ENCODE results near the gene PEX13. TPM values are rescaled to one million over a fixed set of nuclear protein-coding genes. Genes with fewer than 3 reads are reported as not detected.
"Not testable (repeated sequence)": the region's sequence is repeated elsewhere in the genome, so short reads cannot be mapped to it uniquely, and the experiment has no call there.

The PEX13 gene
- total and polyA plus RNA-seq, 10 of the 15 experiments (the other 5 are each of a cell fraction or from before 2014, with no cell fraction given): 2.6 to 27.6 (median 17.8) TPM

DNA sequence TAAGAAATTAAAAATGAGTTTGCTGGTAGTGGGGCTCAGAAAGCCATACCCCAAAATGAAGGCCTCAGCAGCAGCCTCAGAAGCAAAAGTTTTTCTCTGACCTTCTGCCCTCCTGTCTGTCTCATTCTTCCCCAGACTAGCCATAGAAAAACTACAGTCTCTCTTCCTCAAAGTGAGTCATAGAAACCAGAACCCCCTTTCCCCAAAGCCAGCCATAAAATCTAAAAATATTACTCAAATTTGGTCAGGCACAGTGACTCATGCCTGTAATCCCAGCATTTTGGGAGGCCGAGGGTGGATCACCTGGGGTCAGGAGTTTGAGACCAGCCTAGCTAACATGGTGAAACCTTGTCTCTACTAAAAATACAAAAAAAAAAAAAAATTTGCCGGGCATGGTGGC lies 5.2 kb upstream of the PEX13 start:
- Histone ChIP-seq H3K79me2 (ENCODE audit: control insufficient read depth, insufficient read depth, low read length) (peaks cover 16% of the 10 kb centered on the region), H3K27ac (ENCODE audit: control insufficient read depth, insufficient read depth) (peak overlapping the region; percentile 2; the same call in 1 of the 2 replicates), H2AFZ (ENCODE audit: control insufficient read depth, low read depth, low read length) (peak overlapping the region; percentile 14; the same call in 1 of the 2 replicates), H3K4me2 (ENCODE audit: control insufficient read depth, insufficient read depth) (peak overlapping the region; percentile 15; the same call in 1 of the 2 replicates)
- peak; percentile 13 for FAIRE-seq
- H3K36me3 ChIP-seq (ENCODE audit: control insufficient read depth in 2 of 2, insufficient read depth in 2 of 2, low read length in 1 of 2); DNase-seq (ENCODE audit: low read depth, low spot score); H3K9me3 ChIP-seq (replicated peaks; ENCODE audit: control insufficient read depth, insufficient read depth, low read length); H4K20me1 ChIP-seq (ENCODE audit: control insufficient read depth, insufficient read depth); in situ Hi-C loops (cut with MboI); POLR2A ChIA-PET; H3K4me1 ChIP-seq (ENCODE audit: control insufficient read depth, insufficient read depth, low read length); H3K4me3 ChIP-seq; intact Hi-C loops (cut with micrococcal nuclease; ENCODE audit: unreplicated experiment); H3K27me3 ChIP-seq (replicated peaks in 1 of 2; ENCODE audit: control insufficient read depth in 2 of 2, insufficient read depth in 2 of 2, low read length in 1 of 2); H3K9ac ChIP-seq (ENCODE audit: control insufficient read depth, insufficient read depth, low read length); BruUV-seq (replicated peaks): not testable (repeated sequence)
- TF ChIP-seq, protein P1, sequence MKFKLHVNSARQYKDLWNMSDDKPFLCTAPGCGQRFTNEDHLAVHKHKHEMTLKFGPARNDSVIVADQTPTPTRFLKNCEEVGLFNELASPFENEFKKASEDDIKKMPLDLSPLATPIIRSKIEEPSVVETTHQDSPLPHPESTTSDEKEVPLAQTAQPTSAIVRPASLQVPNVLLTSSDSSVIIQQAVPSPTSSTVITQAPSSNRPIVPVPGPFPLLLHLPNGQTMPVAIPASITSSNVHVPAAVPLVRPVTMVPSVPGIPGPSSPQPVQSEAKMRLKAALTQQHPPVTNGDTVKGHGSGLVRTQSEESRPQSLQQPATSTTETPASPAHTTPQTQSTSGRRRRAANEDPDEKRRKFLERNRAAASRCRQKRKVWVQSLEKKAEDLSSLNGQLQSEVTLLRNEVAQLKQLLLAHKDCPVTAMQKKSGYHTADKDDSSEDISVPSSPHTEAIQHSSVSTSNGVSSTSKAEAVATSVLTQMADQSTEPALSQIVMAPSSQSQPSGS (IDR thresholded peaks at IDR 0.05; ENCODE audit: low read length): 0 out of 2 replicates have a peak, but pooled peaks have one; percentile 38
- TF ChIP-seq SPI1 (IDR thresholded peaks at IDR 0.05; ENCODE audit: borderline replicate concordance, insufficient read depth, low read depth, low read length) (0 out of 2 replicates have a peak, but pooled peaks have one; percentile 17), MEF2B (IDR thresholded peaks at IDR 0.05; ENCODE audit: partially characterized antibody, poor library complexity, severe bottlenecking) (peak; percentile 13), EED (IDR thresholded peaks at IDR 0.05; ENCODE audit: low read depth) (peak; percentile 81), NR2F1 (conservative IDR thresholded peaks at IDR 0.05) (peak; percentile 72), IKZF1 (conservative IDR thresholded peaks at IDR 0.05) (peak; percentile 31; the same call in 1 of the 2 replicates), MEF2A (IDR thresholded peaks at IDR 0.05; ENCODE audit: insufficient read depth, low read depth, low read length) (0 out of 2 replicates have a peak, but pooled peaks have one; percentile 42), IKZF2 (IDR thresholded peaks at IDR 0.05) (peak; percentile 67 to 72), JUNB (IDR thresholded peaks at IDR 0.05) (peak; percentile 52), ATF7 (IDR thresholded peaks at IDR 0.05; ENCODE audit: low read depth) (peak; percentile 26; the same call in 1 of the 2 replicates), RUNX3 (IDR thresholded peaks at IDR 0.05; ENCODE audit: low read length) (peak; percentile 59), NFIC (IDR thresholded peaks at IDR 0.05; ENCODE audit: low read depth, low read length) (peak; percentile 69), CREB1 (IDR thresholded peaks at IDR 0.05; ENCODE audit: low read depth) (0 out of 2 replicates have a peak, but pooled peaks have one; percentile 7), FOXM1 (IDR thresholded peaks at IDR 0.05; ENCODE audit: low read depth, low read length) (peak; percentile 39; the same call in 1 of the 2 replicates)
- TF ChIP-seq, protein P2, sequence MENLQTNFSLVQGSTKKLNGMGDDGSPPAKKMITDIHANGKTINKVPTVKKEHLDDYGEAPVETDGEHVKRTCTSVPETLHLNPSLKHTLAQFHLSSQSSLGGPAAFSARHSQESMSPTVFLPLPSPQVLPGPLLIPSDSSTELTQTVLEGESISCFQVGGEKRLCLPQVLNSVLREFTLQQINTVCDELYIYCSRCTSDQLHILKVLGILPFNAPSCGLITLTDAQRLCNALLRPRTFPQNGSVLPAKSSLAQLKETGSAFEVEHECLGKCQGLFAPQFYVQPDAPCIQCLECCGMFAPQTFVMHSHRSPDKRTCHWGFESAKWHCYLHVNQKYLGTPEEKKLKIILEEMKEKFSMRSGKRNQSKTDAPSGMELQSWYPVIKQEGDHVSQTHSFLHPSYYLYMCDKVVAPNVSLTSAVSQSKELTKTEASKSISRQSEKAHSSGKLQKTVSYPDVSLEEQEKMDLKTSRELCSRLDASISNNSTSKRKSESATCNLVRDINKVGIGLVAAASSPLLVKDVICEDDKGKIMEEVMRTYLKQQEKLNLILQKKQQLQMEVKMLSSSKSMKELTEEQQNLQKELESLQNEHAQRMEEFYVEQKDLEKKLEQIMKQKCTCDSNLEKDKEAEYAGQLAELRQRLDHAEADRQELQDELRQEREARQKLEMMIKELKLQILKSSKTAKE (IDR thresholded peaks at IDR 0.05; ENCODE audit: low read depth, poor library complexity, severe bottlenecking): peak; percentile 22
- TF ChIP-seq, protein P3, sequence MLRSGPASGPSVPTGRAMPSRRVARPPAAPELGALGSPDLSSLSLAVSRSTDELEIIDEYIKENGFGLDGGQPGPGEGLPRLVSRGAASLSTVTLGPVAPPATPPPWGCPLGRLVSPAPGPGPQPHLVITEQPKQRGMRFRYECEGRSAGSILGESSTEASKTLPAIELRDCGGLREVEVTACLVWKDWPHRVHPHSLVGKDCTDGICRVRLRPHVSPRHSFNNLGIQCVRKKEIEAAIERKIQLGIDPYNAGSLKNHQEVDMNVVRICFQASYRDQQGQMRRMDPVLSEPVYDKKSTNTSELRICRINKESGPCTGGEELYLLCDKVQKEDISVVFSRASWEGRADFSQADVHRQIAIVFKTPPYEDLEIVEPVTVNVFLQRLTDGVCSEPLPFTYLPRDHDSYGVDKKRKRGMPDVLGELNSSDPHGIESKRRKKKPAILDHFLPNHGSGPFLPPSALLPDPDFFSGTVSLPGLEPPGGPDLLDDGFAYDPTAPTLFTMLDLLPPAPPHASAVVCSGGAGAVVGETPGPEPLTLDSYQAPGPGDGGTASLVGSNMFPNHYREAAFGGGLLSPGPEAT (IDR thresholded peaks at IDR 0.05; ENCODE audit: low read depth): peak; percentile 66; the same call in 1 of the 2 replicates
- peak; percentile 13; the same call in 2 of the 3 replicates for ATAC-seq
- RAD21 ChIA-PET (ENCODE audit: unreplicated experiment): interaction anchor here (0.6 kb wide), 1 partner anchor 209 kb away, joined by 3 read pairs; no protein-coding TSS in a partner anchor
- 34% methylated on average over 2 of the region's 2 CpGs for WGBS (ENCODE audit: insufficient coverage, insufficient replicate concordance, low lambda C conversion rate, missing lambda C conversion rate)
- CTCF ChIA-PET: interaction anchor here (3.0 kb wide), 1 partner anchor 13 kb away, joined by 12 read pairs; no protein-coding TSS in a partner anchor
- SMC1A ChIA-PET (ENCODE audit: uncharacterized antibody, unreplicated experiment): interaction anchor here (0.6 to 1.1 kb wide), 2 partner anchors 117 to 132 kb away, joined by 3 to 4 read pairs; no protein-coding TSS in a partner anchor

Data from GM12878 (cell line).